ENCODE measurements around the gene NEURL4.

DNA sequence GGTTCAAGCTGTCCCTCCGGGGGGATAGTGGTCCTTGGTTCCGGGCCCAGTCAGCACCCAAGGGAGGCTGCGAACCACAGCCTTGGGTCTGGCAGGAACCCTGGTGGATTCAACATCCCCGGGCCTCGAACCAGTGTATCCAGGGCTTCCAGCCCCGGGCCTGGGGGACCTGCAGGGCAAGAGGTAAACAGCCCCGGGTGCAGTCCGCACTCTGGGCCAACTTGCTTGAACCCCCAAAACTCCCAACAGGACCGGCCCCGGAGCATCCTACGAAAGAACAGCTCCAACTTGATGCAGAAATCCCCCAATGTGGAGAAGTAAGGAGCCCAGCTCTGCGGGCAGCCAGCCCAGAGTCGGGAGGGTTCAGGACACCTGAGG is 1.5 kb upstream of the NEURL4 start:
- no peak for TF ChIP-seq CTCF (conservative IDR thresholded peaks at IDR 0.05; ENCODE audit: low read depth, low read length)
- TF ChIP-seq EZH2 (IDR thresholded peaks at IDR 0.05; ENCODE audit: low read length, unreplicated experiment): no peak
- TF ChIP-seq EZH2phosphoT487 (IDR thresholded peaks at IDR 0.05; ENCODE audit: borderline replicate concordance, low read length): no peak
